Right lobe of liver (tissue), 4 donors: ENCODE results near the gene SLAMF8.

Experiments
- CTCF ChIP-seq, 4 donors: fragments of 200-600 bp in 3 of 4; fragments of 450-650 bp in 1 of 4; IDR thresholded peaks; one replicate each; pipeline versions ENCODE4 v1.5.1 to v1.8.0; 2016 to 2022; ENCODE audit warnings: antibody characterized with exemption in 4 of 4, mild to moderate bottlenecking in 2 of 4
- POLR2A ChIP-seq: fragments of 450-650 bp; IDR thresholded peaks from one replicate; pipeline ENCODE4 v1.6.1; 2017; ENCODE audit warnings: antibody characterized with exemption, mild to moderate bottlenecking
- donor health status: DM: no; HTN: no; CAD: no.
- donor health status: DM: no; HTN: no; CAD: no.
- donor health status: DM: no; HTN: yes; CAD: no.

GRCh38 chr1:159781992-159782391 is 44.7 kb upstream of the SLAMF8 start:
- TF ChIP-seq POLR2A (no peak), CTCF (IDR thresholded peaks at IDR 0.05) (no peak)
